Right lobe of liver (tissue), 6 donors: Measurements from ENCODE around the gene SMAD7. TPM values are rescaled to one million over a fixed set of nuclear protein-coding genes. Genes with fewer than 3 reads are reported as not detected.

Experiments used
- ATAC-seq, 4 donors: fragments of 200-7000 bp; cut with Tn5 transposase; one replicate each; pipeline ENCODE4 v1.9.1; 2020; ENCODE audit warnings: mild to moderate bottlenecking in 4 of 4, moderate library complexity in 4 of 4
- DNase-seq, 3 donors: peaks; one replicate each; pipeline ENCODE4 v3.0.0-alpha.2; 2020
- H3K27ac ChIP-seq, 3 donors: fragments of 200-600 bp; one replicate each; pipeline ENCODE4 v1.8.0; 2022
- H3K27me3 ChIP-seq, 2 donors: fragments of 200-600 bp; one replicate each; pipeline ENCODE4 v1.8.0; 2022
- H3K36me3 ChIP-seq, 4 donors: fragments of 200-600 bp; sonication (generic) in 1 of 4; one replicate each; pipeline versions ENCODE4 v1.5.1 to v1.8.0; 2017 to 2022; ENCODE audit warnings: control low read depth in 1 of 4
- H3K4me1 ChIP-seq, 4 donors: fragments of 200-600 bp; sonication (generic) in 1 of 4; one replicate each; pipeline versions ENCODE4 v1.5.1 to v1.8.0; 2017 to 2022; ENCODE audit warnings: control low read depth in 1 of 4
- H3K4me3 ChIP-seq, 3 donors: fragments of 200-600 bp; one replicate each; pipeline ENCODE4 v1.8.0; 2022
- H3K9me3 ChIP-seq, 4 donors: fragments of 200-600 bp; sonication (generic) in 1 of 4; one replicate each; pipeline versions ENCODE4 v1.5.1 to v1.8.0; 2017 to 2022; ENCODE audit warnings: control low read depth in 1 of 4
- CTCF ChIP-seq, 4 donors: fragments of 200-600 bp in 3 of 4; fragments of 450-650 bp in 1 of 4; IDR thresholded peaks; one replicate each; pipeline versions ENCODE4 v1.5.1 to v1.8.0; 2016 to 2022; ENCODE audit warnings: antibody characterized with exemption in 4 of 4, mild to moderate bottlenecking in 2 of 4
- POLR2A ChIP-seq: fragments of 450-650 bp; IDR thresholded peaks from one replicate; pipeline ENCODE4 v1.6.1; 2017; ENCODE audit warnings: antibody characterized with exemption, mild to moderate bottlenecking
- WGBS: methylation state at CpG from one replicate; pipeline ENCODE4 v1.1.6; 2018; ENCODE audit warnings: low coverage, low lambda C conversion rate; ENCODE audit not compliant: insufficient coverage; ENCODE audit errors: missing lambda C conversion rate; 5-methylcytosine and 5-hydroxymethylcytosine counted together
- intact Hi-C, 2 donors: fragments of 100-400 bp; cut with DNase I; formaldehyde crosslinking; loops; one replicate each; pipeline versions ENCODE4 v1.11.2 to v1.14.1; 2022
- total RNA-seq, 6 experiments: library from RNA; depleted of rRNA in 2 of 6; stranded (reverse); fragments of >200 nt in 2 of 6; fragmentation: NEBNext Ultra II Directional in 3 of 6; extraction: Animal tissue kit (Norgen Biotek cat#: 25700) in 3 of 6; gene quantifications; one replicate each; pipeline versions ENCODE4 v1.1.0 to v1.2.4, GENCODE V29; 2016 to 2023
- donor health status: DM: no; HTN: yes; CAD: no.
- donor health status: DM: no; HTN: no; CAD: no.
- donor health status: DM: no; HTN: no; CAD: no.
- donor health status: DM: no; HTN: yes; CAD: no.
- donor health status: DM: no; HTN: yes; CAD: no.

The SMAD7 gene
- total RNA-seq, 6 experiments from 2014 or later: 8.2 to 13.5 (median 11.0) TPM

- Histone ChIP-seq H3K27me3 (no peaks in the 10 kb centered on the region), H3K36me3 (no peaks in the 10 kb centered on the region), H3K4me3 (no peak overlapping the region), H3K27ac (no peak overlapping the region), H3K4me1 (peaks cover 0 to 4% (median 0%) of the 10 kb centered on the region in 4 donors), H3K9me3 (no peaks in the 10 kb centered on the region)
- intact Hi-C loops: no loop called here
- TF ChIP-seq POLR2A (no peak), CTCF (IDR thresholded peaks at IDR 0.05) (no peak)
- DNase-seq (no peak), ATAC-seq (no peak)
- 75% methylated on average over 5 of the region's 11 CpGs for WGBS
These were observed 29.5 kb upstream of the SMAD7 start for GRCh38 chr18:48979944-48980890.

- Histone ChIP-seq H3K27me3 (no peaks in the 10 kb centered on the region), H3K9me3 (no peaks in the 10 kb centered on the region), H3K36me3 (no peaks in the 10 kb centered on the region), H3K4me1 (peaks cover 0 to 4% (median 0%) of the 10 kb centered on the region in 4 donors), H3K27ac (no peak overlapping the region), H3K4me3 (no peak overlapping the region)
- TF ChIP-seq CTCF (IDR thresholded peaks at IDR 0.05): no peak
- TF ChIP-seq POLR2A: no peak
- WGBS: 96% methylated on average over 5 of the region's 9 CpGs
- intact Hi-C loops: no loop called here
- ATAC-seq (no peak), DNase-seq (no peak)
These were observed 27.1 kb upstream of the SMAD7 start for GRCh38 chr18:48977914-48978313.

GRCh38 chr18:48975817-48976649, 25.3 kb upstream of the SMAD7 start:
- intact Hi-C loops: no loop called here
- ATAC-seq: peak; percentile 78 to 90 (median 88)
- peaks cover 0 to 4% (median 0%) of the 10 kb centered on the region in 4 donors for H3K4me1 ChIP-seq

More at GRCh38 chr18:48975817-48976649, 25.3 kb upstream of the SMAD7 start:
- no peak for TF ChIP-seq CTCF (IDR thresholded peaks at IDR 0.05)
- peak; percentile 55 for TF ChIP-seq POLR2A
- Histone ChIP-seq H3K27ac (peak overlapping the region in 1 of 3 donors; percentile 62), H3K9me3 (no peaks in the 10 kb centered on the region), H3K4me3 (peak overlapping the region; percentile 64 to 67 (median 65)), H3K27me3 (no peaks in the 10 kb centered on the region), H3K36me3 (no peaks in the 10 kb centered on the region)
- WGBS: 12% methylated on average over 7 of the region's 119 CpGs
- peak in 2 of 3 donors; percentile 64 to 74 for DNase-seq
